ENCODE measurements around the gene GALNT6. TPM values are rescaled to one million over a fixed set of nuclear protein-coding genes. Genes with fewer than 3 reads are reported as not detected.

Gene GALNT6
- total and polyA plus RNA-seq, 10 donors: 5.8 to 29.4 (median 18.2) TPM

- intact Hi-C loops (cut with DNase I; ENCODE audit: low total_unique reads): no loop called here
- no peak overlapping the region for H3K27ac ChIP-seq
- no peak overlapping the region for H3K4me3 ChIP-seq
- peaks cover 0 to 86% (median 5%) of the 10 kb centered on the region in 6 donors for H3K36me3 ChIP-seq
- no peak for TF ChIP-seq POLR2AphosphoS5 (IDR thresholded peaks at IDR 0.05)
- TF ChIP-seq CTCF (IDR thresholded peaks at IDR 0.05 in 8 of 11, conservative IDR thresholded peaks at IDR 0.05 in 3 of 11): no peak
- TF ChIP-seq POLR2A (IDR thresholded peaks at IDR 0.05): no peak
- H3K4me1 ChIP-seq: peaks cover 0 to 36% (median 17%) of the 10 kb centered on the region in 6 donors
- H3K27me3 ChIP-seq (replicated peaks in 1 of 7): no peaks in the 10 kb centered on the region
- no peaks in the 10 kb centered on the region for H3K9me3 ChIP-seq
- no peak for DNase-seq
- 84 to 100% (median 91%) methylated on average over 2 of the region's 2 CpGs for WGBS, 5 donors
Measured at GRCh38 chr12:51360315-51360714, 30.9 kb downstream of the GALNT6 start.

- TF ChIP-seq POLR2AphosphoS5 (IDR thresholded peaks at IDR 0.05): no peak
- TF ChIP-seq POLR2A (IDR thresholded peaks at IDR 0.05): no peak
- TF ChIP-seq CTCF (IDR thresholded peaks at IDR 0.05 in 8 of 11, conservative IDR thresholded peaks at IDR 0.05 in 3 of 11): no peak
- Histone ChIP-seq H3K27ac (no peak overlapping the region), H3K36me3 (peaks cover 0 to 86% (median 5%) of the 10 kb centered on the region in 6 donors), H3K9me3 (no peaks in the 10 kb centered on the region), H3K4me3 (no peak overlapping the region), H3K4me1 (peaks cover 0 to 36% (median 17%) of the 10 kb centered on the region in 6 donors), H3K27me3 (replicated peaks in 1 of 7) (no peaks in the 10 kb centered on the region)
- WGBS, 5 donors: 88 to 97% (median 97%) methylated on average over 4 of the region's 4 CpGs
- intact Hi-C loops (cut with DNase I; ENCODE audit: low total_unique reads): no loop called here
- no peak for DNase-seq
Measured at GRCh38 chr12:51359851-51360250, 31.4 kb downstream of the GALNT6 start.

GRCh38 chr12:51358496-51358895 is 32.7 kb downstream of the GALNT6 start:
- Histone ChIP-seq H3K9me3 (no peaks in the 10 kb centered on the region), H3K36me3 (peaks cover 0 to 84% (median 0%) of the 10 kb centered on the region in 6 donors), H3K27ac (no peak overlapping the region), H3K4me3 (no peak overlapping the region), H3K4me1 (peaks cover 0 to 36% (median 17%) of the 10 kb centered on the region in 6 donors), H3K27me3 (replicated peaks in 1 of 7) (no peaks in the 10 kb centered on the region)
- no peak for TF ChIP-seq POLR2A (IDR thresholded peaks at IDR 0.05)
- TF ChIP-seq POLR2AphosphoS5 (IDR thresholded peaks at IDR 0.05): no peak
- TF ChIP-seq CTCF (IDR thresholded peaks at IDR 0.05 in 8 of 11, conservative IDR thresholded peaks at IDR 0.05 in 3 of 11): no peak
- intact Hi-C loops (cut with DNase I; ENCODE audit: low total_unique reads): no loop called here
- WGBS, 5 donors: 93 to 97% (median 95%) methylated on average over 8 of the region's 8 CpGs
- DNase-seq: no peak

- 57 to 70% (median 58%) methylated on average over 8 to 10 of the region's 10 CpGs for WGBS, 5 donors
- no peak for DNase-seq
- peaks cover 0 to 76% (median 0%) of the 10 kb centered on the region in 6 donors for H3K36me3 ChIP-seq
- H3K4me1 ChIP-seq: peaks cover 0 to 36% (median 17%) of the 10 kb centered on the region in 6 donors
- no peaks in the 10 kb centered on the region for H3K9me3 ChIP-seq
- intact Hi-C loops (cut with DNase I; ENCODE audit: low total_unique reads): no loop called here
- no peak overlapping the region for H3K4me3 ChIP-seq
- H3K27ac ChIP-seq: no peak overlapping the region
- no peak for TF ChIP-seq POLR2A (IDR thresholded peaks at IDR 0.05)
- peak in 2 of 3 donors; percentile 60 to 70 for TF ChIP-seq POLR2AphosphoS5 (IDR thresholded peaks at IDR 0.05)
- no peaks in the 10 kb centered on the region for H3K27me3 ChIP-seq (replicated peaks in 1 of 7)
Measured at GRCh38 chr12:51357374-51358047, 33.7 kb downstream of the GALNT6 start.
